WTC11 (cell line): ENCODE data around the gene P3H3.

ENCODE experiments used
- TF ChIP-seq, protein P1 (sequence below): fragments of 200-600 bp; IDR thresholded peaks from 2 replicates; pipeline ENCODE4 v1.8.0; 2022; ENCODE audit warnings: antibody characterized with exemption
- TF ChIP-seq, protein P2 (sequence below): sonication (generic); formaldehyde crosslinking; IDR thresholded peaks from 2 replicates; pipeline ENCODE4 v1.8.0; 2022; ENCODE audit warnings: mild to moderate bottlenecking, missing genetic modification reagents

DNA sequence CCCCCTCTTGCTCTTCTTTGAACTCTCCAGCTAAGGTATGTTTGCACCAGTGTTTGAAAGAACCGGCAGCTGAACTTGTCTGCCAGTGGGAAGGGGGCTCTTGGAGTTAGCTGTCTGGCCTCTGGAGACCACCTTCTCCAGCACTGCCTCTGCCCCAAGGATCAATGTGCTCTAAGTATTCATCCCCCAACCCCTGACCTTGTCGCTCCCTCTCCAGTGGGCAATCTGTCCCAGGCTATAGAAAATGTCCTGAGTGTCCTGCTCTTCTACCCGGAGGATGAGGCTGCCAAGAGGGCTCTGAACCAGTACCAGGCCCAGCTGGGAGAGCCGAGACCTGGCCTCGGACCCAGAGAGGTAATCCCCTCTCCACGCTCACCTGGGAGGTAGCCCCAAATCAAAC is 2.8 kb downstream of the P3H3 start:
- TF ChIP-seq, protein P1, sequence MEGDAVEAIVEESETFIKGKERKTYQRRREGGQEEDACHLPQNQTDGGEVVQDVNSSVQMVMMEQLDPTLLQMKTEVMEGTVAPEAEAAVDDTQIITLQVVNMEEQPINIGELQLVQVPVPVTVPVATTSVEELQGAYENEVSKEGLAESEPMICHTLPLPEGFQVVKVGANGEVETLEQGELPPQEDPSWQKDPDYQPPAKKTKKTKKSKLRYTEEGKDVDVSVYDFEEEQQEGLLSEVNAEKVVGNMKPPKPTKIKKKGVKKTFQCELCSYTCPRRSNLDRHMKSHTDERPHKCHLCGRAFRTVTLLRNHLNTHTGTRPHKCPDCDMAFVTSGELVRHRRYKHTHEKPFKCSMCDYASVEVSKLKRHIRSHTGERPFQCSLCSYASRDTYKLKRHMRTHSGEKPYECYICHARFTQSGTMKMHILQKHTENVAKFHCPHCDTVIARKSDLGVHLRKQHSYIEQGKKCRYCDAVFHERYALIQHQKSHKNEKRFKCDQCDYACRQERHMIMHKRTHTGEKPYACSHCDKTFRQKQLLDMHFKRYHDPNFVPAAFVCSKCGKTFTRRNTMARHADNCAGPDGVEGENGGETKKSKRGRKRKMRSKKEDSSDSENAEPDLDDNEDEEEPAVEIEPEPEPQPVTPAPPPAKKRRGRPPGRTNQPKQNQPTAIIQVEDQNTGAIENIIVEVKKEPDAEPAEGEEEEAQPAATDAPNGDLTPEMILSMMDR, result no peak
- TF ChIP-seq, protein P2, sequence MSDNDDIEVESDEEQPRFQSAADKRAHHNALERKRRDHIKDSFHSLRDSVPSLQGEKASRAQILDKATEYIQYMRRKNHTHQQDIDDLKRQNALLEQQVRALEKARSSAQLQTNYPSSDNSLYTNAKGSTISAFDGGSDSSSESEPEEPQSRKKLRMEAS, result no peak
